ENCODE data around the gene TRIM7. TPM values are rescaled to one million over a fixed set of nuclear protein-coding genes. Genes with fewer than 3 reads are reported as not detected.

The TRIM7 gene
- total and polyA plus RNA-seq, 9 of the 15 experiments (the other 6 are each of a cell fraction or from before 2014, with no cell fraction given): 2.6 to 14.9 (median 8.9) TPM

GRCh38 chr5:181173420-181174342 is 31.3 kb downstream of the TRIM7 start (continued):
- TF ChIP-seq, protein P1, sequence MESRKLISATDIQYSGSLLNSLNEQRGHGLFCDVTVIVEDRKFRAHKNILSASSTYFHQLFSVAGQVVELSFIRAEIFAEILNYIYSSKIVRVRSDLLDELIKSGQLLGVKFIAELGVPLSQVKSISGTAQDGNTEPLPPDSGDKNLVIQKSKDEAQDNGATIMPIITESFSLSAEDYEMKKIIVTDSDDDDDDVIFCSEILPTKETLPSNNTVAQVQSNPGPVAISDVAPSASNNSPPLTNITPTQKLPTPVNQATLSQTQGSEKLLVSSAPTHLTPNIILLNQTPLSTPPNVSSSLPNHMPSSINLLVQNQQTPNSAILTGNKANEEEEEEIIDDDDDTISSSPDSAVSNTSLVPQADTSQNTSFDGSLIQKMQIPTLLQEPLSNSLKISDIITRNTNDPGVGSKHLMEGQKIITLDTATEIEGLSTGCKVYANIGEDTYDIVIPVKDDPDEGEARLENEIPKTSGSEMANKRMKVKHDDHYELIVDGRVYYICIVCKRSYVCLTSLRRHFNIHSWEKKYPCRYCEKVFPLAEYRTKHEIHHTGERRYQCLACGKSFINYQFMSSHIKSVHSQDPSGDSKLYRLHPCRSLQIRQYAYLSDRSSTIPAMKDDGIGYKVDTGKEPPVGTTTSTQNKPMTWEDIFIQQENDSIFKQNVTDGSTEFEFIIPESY (CRISPR knock-in tag; IDR thresholded peaks at IDR 0.05): peak; percentile 90
- TF ChIP-seq, protein P2, sequence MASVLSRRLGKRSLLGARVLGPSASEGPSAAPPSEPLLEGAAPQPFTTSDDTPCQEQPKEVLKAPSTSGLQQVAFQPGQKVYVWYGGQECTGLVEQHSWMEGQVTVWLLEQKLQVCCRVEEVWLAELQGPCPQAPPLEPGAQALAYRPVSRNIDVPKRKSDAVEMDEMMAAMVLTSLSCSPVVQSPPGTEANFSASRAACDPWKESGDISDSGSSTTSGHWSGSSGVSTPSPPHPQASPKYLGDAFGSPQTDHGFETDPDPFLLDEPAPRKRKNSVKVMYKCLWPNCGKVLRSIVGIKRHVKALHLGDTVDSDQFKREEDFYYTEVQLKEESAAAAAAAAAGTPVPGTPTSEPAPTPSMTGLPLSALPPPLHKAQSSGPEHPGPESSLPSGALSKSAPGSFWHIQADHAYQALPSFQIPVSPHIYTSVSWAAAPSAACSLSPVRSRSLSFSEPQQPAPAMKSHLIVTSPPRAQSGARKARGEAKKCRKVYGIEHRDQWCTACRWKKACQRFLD (CRISPR knock-in tag; IDR thresholded peaks at IDR 0.05): no peak
- TF ChIP-seq JUN (IDR thresholded peaks at IDR 0.05; ENCODE audit: borderline replicate concordance, low read depth, low read length) (0 out of 2 replicates have a peak, but pooled peaks have one; percentile 7), JUN (CRISPR knock-in tag; IDR thresholded peaks at IDR 0.05; ENCODE audit: borderline replicate concordance) (no peak), MECOM (CRISPR knock-in tag; IDR thresholded peaks at IDR 0.05) (0 out of 2 replicates have a peak, but pooled peaks have one; percentile 35), SAFB (IDR thresholded peaks at IDR 0.05; ENCODE audit: borderline replicate concordance, low read depth, low read length) (0 out of 2 replicates have a peak, but pooled peaks have one; percentile 39), ZBTB2 (IDR thresholded peaks at IDR 0.05) (peak; percentile 27; the same call in 1 of the 2 replicates), PCBP1 (IDR thresholded peaks at IDR 0.05; ENCODE audit: low read depth, low read length, poor library complexity, severe bottlenecking) (no peak), STAG1 (CRISPR knock-in tag; IDR thresholded peaks at IDR 0.05; ENCODE audit: borderline replicate concordance) (no peak), CREB5 (CRISPR knock-in tag; IDR thresholded peaks at IDR 0.05) (no peak)
- TF ChIP-seq, protein P3, sequence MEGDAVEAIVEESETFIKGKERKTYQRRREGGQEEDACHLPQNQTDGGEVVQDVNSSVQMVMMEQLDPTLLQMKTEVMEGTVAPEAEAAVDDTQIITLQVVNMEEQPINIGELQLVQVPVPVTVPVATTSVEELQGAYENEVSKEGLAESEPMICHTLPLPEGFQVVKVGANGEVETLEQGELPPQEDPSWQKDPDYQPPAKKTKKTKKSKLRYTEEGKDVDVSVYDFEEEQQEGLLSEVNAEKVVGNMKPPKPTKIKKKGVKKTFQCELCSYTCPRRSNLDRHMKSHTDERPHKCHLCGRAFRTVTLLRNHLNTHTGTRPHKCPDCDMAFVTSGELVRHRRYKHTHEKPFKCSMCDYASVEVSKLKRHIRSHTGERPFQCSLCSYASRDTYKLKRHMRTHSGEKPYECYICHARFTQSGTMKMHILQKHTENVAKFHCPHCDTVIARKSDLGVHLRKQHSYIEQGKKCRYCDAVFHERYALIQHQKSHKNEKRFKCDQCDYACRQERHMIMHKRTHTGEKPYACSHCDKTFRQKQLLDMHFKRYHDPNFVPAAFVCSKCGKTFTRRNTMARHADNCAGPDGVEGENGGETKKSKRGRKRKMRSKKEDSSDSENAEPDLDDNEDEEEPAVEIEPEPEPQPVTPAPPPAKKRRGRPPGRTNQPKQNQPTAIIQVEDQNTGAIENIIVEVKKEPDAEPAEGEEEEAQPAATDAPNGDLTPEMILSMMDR (IDR thresholded peaks at IDR 0.05 in 2 of 3, conservative IDR thresholded peaks at IDR 0.05 in 1 of 3; ENCODE audit: insufficient read depth in 2 of 3, low read depth in 1 of 3, low read length in 3 of 3): no peak
- TF ChIP-seq, protein P4, sequence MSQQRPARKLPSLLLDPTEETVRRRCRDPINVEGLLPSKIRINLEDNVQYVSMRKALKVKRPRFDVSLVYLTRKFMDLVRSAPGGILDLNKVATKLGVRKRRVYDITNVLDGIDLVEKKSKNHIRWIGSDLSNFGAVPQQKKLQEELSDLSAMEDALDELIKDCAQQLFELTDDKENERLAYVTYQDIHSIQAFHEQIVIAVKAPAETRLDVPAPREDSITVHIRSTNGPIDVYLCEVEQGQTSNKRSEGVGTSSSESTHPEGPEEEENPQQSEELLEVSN (IDR thresholded peaks at IDR 0.05; ENCODE audit: borderline replicate concordance in 1 of 2, extremely low read depth in 1 of 2, insufficient read depth in 1 of 2, insufficient read length in 1 of 2, low read depth in 1 of 2, low read length in 1 of 2, poor library complexity in 1 of 2, severe bottlenecking in 1 of 2): peak in 1 of 2 experiments; percentile 70
